Activated naive CD8-positive, alpha-beta T cell treated with anti-CD3 and anti-CD28 coated beads, Interleukin-2, amount 50 U/mL, for 24 hours (primary cell): Measurements from ENCODE around the gene PEF1.
"Not testable (repeated sequence)": the region's sequence is repeated elsewhere in the genome, so short reads cannot be mapped to it uniquely, and the experiment has no call there.

Experiments
- ATAC-seq: fragments of 150-1000 bp; cut with Tn5 transposase; one replicate; pipeline ENCODE4 v1.10.0; 2021
- DNase-seq: peaks from one replicate; pipeline ENCODE4 v3.0.0; 2021
- H3K27ac Mint-ChIP-seq: one replicate; pipeline ENCODE4 v1.8.0; 2021; ENCODE audit warnings: mild to moderate bottlenecking, mixed read lengths
- H3K27me3 Mint-ChIP-seq: one replicate; pipeline ENCODE4 v1.8.0; 2021; ENCODE audit warnings: mixed read lengths
- H3K36me3 Mint-ChIP-seq: one replicate; pipeline ENCODE4 v1.8.0; 2021; ENCODE audit warnings: low read depth, mixed read lengths
- H3K4me1 Mint-ChIP-seq: one replicate; pipeline ENCODE4 v1.8.0; 2021; ENCODE audit warnings: mixed read lengths
- H3K4me3 Mint-ChIP-seq: one replicate; pipeline ENCODE4 v1.8.0; 2021; ENCODE audit warnings: mild to moderate bottlenecking, moderate library complexity, mixed read lengths
- H3K9me3 Mint-ChIP-seq: one replicate; pipeline ENCODE4 v1.8.0; 2021; ENCODE audit warnings: mixed read lengths

PEF1 gene

DNA sequence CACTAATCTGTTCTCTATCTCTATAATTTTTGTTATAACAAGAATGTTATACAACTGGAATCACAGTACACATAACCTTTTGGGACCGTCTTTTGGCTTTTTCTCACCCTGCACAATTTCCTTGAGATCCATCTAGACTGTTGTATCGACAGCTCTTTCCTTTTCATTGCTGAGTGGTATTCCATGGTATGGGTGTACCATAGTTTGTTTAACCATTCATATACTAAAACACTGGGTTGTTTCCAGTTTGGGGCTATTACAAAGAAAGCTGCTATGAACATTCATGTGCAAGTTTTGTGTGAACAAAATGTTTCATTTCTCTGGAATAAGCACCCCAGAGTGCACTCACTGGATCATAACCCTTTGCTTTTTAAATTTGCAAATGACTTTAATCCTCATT lies 42.6 kb downstream of the PEF1 start:
- DNase-seq = no peak
- Mint-ChIP-seq H3K4me3 (no peak overlapping the region), H3K27ac (no peak overlapping the region), H3K4me1 (peaks cover 13% of the 10 kb centered on the region), H3K9me3 (no peaks in the 10 kb centered on the region), H3K27me3 (peaks cover 8% of the 10 kb centered on the region), H3K36me3 (no peaks in the 10 kb centered on the region)
- no peak for ATAC-seq

DNA sequence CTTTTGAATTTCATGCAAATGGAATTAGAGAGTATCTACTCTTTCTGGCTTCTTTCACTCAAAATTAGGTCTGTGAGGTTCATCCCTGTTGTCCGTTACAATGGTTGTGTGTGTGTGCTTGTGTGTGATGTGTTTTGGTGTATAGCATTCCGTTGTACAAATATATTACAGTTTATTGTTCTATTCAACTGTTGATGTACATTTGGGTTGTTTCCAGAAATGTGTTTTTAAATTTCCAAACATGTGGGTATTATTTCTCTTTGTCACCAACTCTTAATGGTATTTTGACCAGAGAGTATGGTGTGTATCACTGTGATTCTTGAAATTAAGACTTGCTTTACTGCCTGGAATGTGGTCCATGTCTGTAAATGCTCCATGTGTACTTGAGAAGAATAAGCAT lies 44.0 kb downstream of the PEF1 start:
- Mint-ChIP-seq H3K27me3 (peaks cover 10% of the 10 kb centered on the region), H3K27ac (no peak overlapping the region), H3K4me1 (peaks cover 3% of the 10 kb centered on the region), H3K4me3 (no peak overlapping the region), H3K36me3 (no peaks in the 10 kb centered on the region), H3K9me3 (no peaks in the 10 kb centered on the region)
- no peak for DNase-seq
- no peak for ATAC-seq

DNA sequence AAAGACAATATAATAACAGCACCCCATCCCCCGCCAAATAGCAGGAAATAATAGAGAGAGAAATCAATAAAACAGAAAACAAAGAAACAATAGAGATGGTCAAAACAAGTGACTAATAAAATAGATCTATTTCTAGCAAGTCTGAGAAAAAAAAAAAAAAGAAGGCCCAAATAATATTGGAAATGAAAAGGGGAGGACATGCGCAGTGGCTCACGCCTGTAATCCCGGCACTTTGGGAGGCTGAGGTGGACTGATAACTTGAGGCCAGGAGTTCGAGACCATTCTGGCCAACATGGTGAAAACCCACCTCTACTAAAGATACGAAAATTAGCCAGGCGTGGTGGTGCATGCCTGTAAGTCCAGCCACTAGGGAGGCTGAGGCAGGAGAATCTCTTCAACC lies 45.7 kb downstream of the PEF1 start:
- H3K9me3 Mint-ChIP-seq = no peaks in the 10 kb centered on the region
- ATAC-seq = no peak
- no peaks in the 10 kb centered on the region for H3K4me1 Mint-ChIP-seq

DNA sequence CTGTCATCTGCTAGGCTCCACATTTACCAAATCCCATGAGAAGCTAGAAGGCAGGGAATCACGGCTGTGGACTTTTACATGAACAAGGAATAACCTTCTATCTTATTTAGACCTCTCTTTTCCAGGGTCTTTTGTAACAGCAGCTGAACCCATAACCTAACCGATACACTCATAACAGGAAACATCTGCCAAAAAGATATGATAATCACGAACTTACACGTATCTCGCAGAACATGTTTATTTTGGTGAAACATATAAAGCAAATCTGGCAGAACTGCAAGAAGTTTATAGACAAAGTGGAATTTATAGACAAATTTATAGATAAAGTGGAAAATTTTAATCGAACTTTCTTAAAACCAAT lies 48.0 kb downstream of the PEF1 start:
- ATAC-seq = no peak
- peaks cover 12% of the 10 kb centered on the region for H3K27me3 Mint-ChIP-seq
- H3K36me3 Mint-ChIP-seq = no peaks in the 10 kb centered on the region
- H3K9me3 Mint-ChIP-seq = no peaks in the 10 kb centered on the region
- no peaks in the 10 kb centered on the region for H3K4me1 Mint-ChIP-seq
- no peak overlapping the region for H3K4me3 Mint-ChIP-seq
- no peak for DNase-seq
- H3K27ac Mint-ChIP-seq = no peak overlapping the region

More for the DNA sequence above, 45.7 kb downstream of the PEF1 start:
- Mint-ChIP-seq H3K4me3 (no peak overlapping the region), H3K36me3 (no peaks in the 10 kb centered on the region), H3K27ac (no peak overlapping the region), H3K27me3 (peaks cover 10% of the 10 kb centered on the region)
- DNase-seq = no peak

DNA sequence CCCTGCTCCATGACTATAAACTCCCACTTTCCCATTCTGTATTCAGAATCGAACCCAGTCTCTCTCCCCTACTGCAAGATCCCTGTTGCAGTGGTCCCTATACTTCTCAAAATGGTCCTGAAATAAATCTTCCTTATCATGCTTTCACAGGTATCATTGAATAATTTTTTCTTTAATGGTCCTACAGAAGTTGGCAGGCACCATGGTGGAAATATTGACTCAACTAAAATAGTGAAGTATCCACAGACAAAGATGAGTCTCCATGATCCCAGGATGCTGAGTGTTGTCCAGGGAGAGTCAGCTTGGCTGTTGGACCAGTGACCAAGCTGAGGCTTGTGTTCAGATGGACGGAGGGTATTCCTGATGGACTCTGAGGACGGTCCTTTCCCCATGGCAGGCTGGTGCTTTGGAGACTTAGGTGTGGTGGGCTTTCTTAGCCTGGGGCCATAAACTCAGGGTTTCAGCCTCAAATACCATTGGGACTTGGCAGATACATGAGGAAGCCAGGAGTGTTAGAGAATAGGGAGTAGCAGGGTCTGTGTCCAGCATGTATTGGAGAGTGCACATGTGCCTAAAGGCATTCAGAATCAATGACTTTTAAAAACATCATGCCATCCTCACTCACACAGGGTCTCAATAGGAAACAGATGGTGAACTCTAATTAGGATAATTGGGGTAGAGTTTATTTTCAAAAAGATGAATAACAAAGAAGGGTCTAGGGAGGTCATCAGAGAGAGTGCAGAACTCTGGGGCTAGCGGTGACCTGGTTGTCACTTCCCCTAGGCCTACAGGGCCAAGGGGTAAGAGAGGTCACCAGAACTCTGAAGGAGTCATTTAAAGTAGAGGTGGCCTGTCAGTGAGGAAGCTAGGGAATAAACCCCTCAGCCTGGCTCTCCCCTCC lies 48.6 kb downstream of the PEF1 start:
- Mint-ChIP-seq H3K9me3 (no peaks in the 10 kb centered on the region), H3K36me3 (no peaks in the 10 kb centered on the region), H3K4me1 (no peaks in the 10 kb centered on the region), H3K27ac (no peak overlapping the region), H3K4me3 (no peak overlapping the region), H3K27me3 (peaks cover 12% of the 10 kb centered on the region)
- no peak for DNase-seq
- no peak for ATAC-seq

DNA sequence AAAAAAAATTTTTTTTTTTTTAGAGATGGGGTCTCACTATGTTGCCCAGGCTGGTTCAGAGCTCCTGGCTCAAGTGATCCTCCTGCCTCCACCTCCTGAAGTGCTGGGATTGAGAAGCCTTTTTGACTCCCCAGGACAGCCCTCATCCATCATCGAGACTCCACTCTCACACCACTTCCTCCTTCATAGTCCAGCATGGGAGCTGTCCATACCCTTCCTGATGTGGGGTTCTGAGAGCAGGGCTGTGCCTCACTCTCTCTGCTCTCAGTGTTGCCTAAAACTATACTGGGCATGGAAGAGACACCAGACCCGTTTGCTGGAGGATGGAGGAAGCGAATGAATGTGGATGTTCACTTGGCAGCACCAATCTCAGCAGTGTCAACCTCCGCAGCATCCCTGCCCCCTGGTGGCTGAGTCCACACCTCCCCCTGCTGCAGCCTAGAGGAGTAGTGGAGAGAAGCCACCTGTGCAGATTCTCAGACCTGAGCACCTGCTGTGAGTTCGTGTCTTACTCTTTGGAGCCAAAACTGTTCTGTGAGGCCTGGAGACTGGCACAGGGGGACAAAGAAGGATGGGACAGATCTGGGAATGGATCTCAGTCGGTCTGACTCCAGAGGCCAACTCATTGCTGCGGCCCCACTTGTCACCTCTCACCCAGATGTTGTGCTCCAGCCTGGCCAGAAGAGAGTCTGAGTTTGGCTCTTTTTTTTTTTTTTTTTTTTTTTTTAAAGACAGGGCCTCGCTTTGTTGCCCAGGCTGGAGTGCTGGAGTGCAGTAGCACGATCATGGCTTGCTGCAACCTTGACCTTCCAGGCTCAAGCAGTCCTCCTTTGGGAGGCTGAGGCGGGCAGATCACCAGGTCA lies 50.7 kb downstream of the PEF1 start:
- ATAC-seq (peak; percentile 79), DNase-seq (peak; percentile 61)
- Mint-ChIP-seq H3K27me3 (peaks cover 18% of the 10 kb centered on the region), H3K27ac (no peak overlapping the region), H3K36me3 (no peaks in the 10 kb centered on the region), H3K4me1 (no peaks in the 10 kb centered on the region), H3K9me3 (no peaks in the 10 kb centered on the region), H3K4me3 (no peak overlapping the region)

DNA sequence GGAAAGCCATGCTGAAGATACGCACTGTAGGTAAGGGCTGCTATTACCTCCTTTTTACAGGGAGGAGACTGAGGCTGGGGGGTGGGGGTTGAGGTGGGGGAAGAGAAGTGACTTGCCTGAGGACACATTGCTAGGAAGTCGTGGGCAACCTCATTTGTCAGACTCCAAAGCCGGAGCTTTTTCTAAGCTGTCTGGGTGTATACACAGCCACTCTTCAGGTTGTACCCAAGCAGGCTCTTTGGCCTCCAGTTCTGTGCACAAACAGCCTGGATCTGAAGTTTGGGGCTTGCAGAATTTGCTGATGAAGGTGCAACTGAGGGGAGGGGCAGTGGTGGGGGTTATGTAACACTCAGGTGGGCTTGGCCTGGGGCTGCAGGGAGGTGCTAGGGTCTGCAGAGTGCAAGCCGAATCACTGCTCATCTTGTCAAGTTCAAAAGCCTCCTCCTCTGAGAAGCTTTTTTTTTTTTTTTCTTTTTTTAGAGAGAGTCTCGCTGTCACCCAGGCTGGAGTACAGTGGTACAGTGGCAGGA lies 51.5 kb downstream of the PEF1 start:
- Mint-ChIP-seq H3K27ac (no peak overlapping the region), H3K4me1 (no peaks in the 10 kb centered on the region), H3K36me3 (no peaks in the 10 kb centered on the region), H3K4me3 (no peak overlapping the region), H3K27me3 (peaks cover 20% of the 10 kb centered on the region), H3K9me3 (no peaks in the 10 kb centered on the region)
- no peak for ATAC-seq
- no peak for DNase-seq

DNA sequence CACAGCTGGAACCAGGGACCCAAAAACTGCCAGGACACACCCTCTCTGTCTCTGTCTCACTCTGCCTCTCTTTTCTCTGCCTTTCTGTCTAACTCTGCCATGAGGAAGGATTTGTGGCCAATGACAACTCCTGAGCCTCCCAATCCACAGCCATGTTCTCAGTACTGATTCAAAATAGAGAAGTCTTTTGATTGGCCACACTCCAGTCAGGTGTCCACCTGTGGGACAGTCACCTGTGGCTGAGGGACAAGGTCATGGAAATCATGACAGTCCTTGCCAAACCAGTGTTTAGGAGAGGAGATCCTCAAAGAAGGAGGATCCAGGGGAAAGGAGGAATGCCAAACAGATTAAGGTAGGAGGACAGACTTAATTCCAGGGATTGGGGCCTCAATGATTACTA lies 52.5 kb downstream of the PEF1 start:
- H3K36me3 Mint-ChIP-seq = no peaks in the 10 kb centered on the region
- peaks cover 2% of the 10 kb centered on the region for H3K4me1 Mint-ChIP-seq
- H3K9me3 Mint-ChIP-seq = no peaks in the 10 kb centered on the region
- peaks cover 22% of the 10 kb centered on the region for H3K27me3 Mint-ChIP-seq
- no peak for DNase-seq
- no peak overlapping the region for H3K4me3 Mint-ChIP-seq
- ATAC-seq = no peak
- no peak overlapping the region for H3K27ac Mint-ChIP-seq

DNA sequence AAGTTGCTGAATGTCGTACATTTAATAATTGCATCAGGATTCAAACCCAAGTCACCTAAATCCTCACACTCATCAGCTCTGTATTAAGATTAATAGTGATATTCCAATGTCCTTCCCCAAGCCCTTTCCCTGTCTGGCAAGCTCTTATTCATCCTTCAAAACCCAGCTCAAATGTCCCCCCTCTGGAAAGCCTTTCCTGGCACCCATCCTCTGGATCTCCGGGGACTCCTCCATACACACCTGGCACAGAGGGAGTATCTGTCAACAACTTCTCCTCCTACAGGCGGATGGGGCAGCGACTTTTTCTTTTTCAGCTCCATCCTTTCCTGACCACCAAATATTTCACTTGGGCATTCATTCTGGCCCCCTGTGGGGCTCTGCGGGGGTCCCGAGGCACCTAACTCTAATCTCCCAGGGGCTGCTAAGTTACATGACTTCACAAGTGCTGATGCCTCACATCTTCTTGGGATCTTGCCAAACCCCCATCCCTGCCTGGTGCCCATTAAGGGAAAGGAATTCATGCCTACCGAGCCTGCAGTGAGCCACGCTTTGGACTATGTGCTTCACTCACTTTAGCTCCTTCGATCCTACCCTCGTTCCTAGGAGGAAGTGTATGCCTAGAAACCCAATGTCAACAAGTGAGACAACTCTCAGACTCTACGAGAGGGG lies 53.1 kb downstream of the PEF1 start:
- Mint-ChIP-seq H3K9me3 (no peaks in the 10 kb centered on the region), H3K4me3 (no peak overlapping the region), H3K27ac (no peak overlapping the region), H3K4me1 (peaks cover 2% of the 10 kb centered on the region), H3K36me3 (no peaks in the 10 kb centered on the region), H3K27me3 (peaks cover 22% of the 10 kb centered on the region)
- no peak for ATAC-seq
- no peak for DNase-seq

DNA sequence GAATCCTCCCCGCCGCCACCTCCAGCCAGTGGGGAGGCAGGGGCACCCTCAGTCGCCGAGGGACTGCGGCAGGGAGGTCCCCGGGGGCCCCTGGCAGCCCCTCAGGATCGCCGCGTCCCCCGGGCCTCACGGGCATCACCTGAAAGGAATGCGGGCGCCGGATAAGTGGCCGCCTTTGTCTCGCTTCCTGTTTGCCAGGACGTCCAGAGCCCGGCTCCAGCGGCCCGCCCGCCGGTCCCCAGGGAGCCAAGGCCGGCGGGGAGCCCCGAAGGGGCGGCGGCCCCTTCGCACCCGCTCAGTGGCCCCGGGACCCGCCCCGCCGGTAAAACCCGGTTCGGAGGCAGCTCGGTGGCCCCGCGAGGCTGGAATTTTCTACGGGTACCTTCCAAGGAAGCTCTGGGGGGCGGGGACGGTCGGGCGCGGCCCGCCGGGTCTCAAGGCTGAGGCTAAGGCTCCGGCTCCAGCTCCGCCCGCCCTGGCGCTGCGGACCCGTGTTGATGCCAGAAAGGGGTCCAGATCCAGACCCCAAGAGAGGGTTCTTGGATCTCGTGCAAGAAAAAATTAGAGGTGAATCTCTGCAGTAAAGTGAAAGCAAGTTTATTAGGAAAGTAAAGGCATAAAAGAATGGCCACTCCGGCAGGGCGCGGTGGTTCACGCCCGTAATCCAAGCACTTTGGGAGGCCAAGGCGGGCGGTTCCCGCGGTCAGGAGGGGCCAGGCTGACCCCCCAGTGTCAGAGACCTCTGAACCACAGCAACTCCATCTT lies 55.7 kb downstream of the PEF1 start:
- no peaks in the 10 kb centered on the region for H3K9me3 Mint-ChIP-seq
- ATAC-seq (no peak), DNase-seq (no peak)
- H3K4me1 Mint-ChIP-seq = peaks cover 2% of the 10 kb centered on the region
- H3K27me3 Mint-ChIP-seq = peaks cover 20% of the 10 kb centered on the region
- H3K36me3 Mint-ChIP-seq = no peaks in the 10 kb centered on the region
- no peak overlapping the region for H3K27ac Mint-ChIP-seq
- no peak overlapping the region for H3K4me3 Mint-ChIP-seq

DNA sequence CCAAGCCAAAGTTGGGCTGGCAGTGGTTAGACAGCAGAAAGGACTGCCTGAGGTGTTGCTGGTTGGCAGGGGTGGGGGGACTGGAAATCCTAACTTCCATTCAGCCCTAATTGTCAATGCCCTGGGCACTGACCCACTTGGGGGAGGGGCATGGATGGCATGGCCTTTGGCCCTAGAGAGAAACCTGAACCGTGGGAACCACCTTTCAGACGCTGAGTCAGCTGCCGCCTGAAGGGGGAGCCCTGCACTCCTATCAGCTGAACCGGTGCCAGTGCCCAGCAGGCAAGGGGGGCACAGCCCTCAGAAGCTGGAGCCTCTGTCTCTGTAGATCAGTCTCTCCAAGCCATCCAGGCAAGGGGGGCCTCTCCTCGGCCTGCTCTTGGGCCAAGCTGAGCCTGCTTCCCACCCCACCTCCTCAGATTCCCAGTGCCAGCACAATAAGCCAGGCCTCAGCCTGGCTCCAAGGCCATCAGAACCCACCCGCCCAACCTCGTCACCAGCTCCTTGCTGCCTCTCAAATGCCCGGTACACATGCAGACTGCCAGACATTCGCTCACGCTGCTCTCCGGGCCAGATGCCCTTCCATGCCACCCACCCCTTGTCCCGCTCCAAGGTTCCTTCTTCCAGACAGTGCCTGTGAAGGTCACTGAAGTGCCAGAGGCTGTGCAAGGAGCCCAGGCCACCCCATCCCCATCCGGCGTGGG lies 56.8 kb downstream of the PEF1 start:
- Mint-ChIP-seq H3K27me3 (peaks cover 20% of the 10 kb centered on the region), H3K9me3 (no peaks in the 10 kb centered on the region), H3K4me3 (no peak overlapping the region), H3K4me1 (peaks cover 2% of the 10 kb centered on the region), H3K36me3 (no peaks in the 10 kb centered on the region), H3K27ac (no peak overlapping the region)
- ATAC-seq (peak; percentile 35), DNase-seq (peak; percentile 73)

DNA sequence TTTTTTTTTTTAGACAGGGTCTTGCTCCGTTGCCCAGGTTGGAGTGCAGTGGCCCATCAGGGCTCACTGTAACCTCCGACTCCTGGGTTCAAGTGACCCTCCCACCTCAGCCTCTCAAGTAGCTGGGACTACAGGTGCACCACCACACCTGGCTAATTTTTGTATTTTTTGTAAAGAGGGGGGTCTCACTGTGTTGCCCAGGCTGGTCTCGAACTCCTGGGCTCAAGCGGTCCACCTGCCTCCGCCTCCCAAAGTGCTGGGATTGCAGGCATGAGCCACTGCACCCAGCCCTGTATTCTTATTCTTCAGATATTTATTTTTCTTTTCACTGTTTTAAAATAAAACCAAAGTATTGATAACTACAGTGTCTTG lies 57.4 kb downstream of the PEF1 start:
- H3K36me3 Mint-ChIP-seq, H3K4me3 Mint-ChIP-seq, DNase-seq, H3K9me3 Mint-ChIP-seq, ATAC-seq, H3K27ac Mint-ChIP-seq, H3K4me1 Mint-ChIP-seq: not testable (repeated sequence)
- H3K27me3 Mint-ChIP-seq = peaks cover 20% of the 10 kb centered on the region

DNA sequence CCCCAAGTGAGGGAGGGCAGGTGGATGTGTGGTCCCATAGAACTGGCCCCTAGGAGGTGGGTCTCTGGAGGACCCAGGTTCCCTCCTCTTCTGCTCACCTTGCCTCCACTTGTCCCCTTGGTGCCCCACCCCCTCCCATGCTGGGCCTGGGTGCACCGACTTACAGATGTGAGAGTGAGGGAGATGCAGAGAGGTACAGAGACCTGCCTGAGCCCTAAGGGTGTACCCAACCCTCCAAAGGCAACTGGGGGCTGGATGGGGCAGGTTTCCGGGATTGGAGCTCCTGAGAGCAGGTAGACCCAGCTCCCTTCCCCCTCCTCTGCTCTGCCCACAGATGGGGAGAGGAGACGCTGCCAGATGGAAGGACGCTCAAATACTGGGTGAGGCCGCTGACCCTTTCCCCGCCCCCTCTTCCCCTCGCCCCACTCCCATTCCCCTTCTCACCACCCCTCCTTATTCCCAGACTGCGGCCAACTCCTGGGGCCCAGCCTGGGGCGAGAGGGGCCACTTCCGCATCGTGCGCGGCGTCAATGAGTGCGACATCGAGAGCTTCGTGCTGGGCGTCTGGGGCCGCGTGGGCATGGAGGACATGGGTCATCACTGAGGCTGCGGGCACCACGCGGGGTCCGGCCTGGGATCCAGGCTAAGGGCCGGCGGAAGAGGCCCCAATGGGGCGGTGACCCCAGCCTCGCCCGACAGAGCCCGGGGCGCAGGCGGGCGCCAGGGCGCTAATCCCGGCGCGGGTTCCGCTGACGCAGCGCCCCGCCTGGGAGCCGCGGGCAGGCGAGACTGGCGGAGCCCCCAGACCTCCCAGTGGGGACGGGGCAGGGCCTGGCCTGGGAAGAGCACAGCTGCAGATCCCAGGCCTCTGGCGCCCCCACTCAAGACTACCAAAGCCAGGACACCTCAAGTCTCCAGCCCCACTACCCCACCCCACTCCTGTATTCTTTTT lies 58.0 kb downstream of the PEF1 start:
- H3K27ac Mint-ChIP-seq = no peak overlapping the region
- H3K27me3 Mint-ChIP-seq = peaks cover 15% of the 10 kb centered on the region
- peaks cover 2% of the 10 kb centered on the region for H3K4me1 Mint-ChIP-seq
- no peak overlapping the region for H3K4me3 Mint-ChIP-seq
- no peak for ATAC-seq
- no peaks in the 10 kb centered on the region for H3K36me3 Mint-ChIP-seq
- no peaks in the 10 kb centered on the region for H3K9me3 Mint-ChIP-seq
- no peak for DNase-seq
